ENCODE results near the gene KRTAP15-1. TPM values are rescaled to one million over a fixed set of nuclear protein-coding genes. Genes with fewer than 3 reads are reported as not detected.

KRTAP15-1 gene, protein sequence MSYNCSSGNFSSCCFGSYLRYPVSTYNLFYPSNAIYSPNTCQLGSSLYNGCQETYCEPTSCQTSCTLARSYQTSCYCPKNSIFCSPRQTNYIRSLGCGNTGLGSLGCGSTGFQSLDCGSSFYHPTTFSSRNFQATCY
- not detected in 2 replicates for total RNA-seq
- polyA plus RNA-seq (2012): not detected

DNA sequence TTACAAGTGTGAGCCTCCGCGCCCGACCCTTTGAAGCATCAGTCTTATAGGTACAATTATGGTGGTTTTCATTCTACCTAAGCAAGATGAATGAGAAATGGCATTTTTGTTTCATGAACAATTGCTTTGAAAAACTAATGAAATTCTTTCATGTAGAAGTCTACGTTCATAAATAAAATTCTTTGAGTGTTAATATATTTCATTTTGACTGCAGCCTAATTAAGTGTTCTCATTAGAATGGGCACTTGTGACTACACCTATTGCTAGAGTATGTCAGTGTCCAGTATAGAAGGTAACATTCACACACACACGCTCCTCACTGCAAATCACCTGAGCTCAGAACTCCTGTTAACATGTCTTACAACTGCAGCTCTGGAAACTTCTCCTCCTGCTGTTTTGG lies at the start of gene KRTAP15-1:
Gene KRTAP15-1, plus strand, starts transcription at position 301 of the 400 bp plus-strand sequence. Its CDS starts 53 bp downstream, at position 354.
- no peak for DNase-seq (ENCODE audit: low read depth)

- DNase-seq (ENCODE audit: low read depth): no peak
These were observed 48.5 kb upstream of the KRTAP15-1 start for GRCh38 chr21:30391492-30392025.

DNA sequence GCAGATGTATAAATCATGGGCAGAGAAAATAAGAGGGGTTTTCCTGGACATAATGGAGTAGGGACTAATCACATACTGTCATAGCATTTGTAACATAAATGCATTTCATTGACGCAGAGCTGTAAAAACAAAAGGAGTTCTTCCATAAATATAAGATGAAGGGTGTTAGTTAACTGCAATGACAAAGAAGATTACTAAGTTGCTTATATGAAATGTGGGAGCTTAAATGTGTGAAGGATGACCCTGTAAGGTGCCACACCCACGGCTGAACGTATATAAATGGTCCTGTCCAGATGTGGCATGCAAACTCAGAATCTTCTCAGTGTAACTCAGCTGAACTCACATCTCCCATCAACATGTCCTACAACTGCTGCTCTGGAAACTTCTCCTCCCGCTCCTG lies 44.3 kb upstream of the KRTAP15-1 start, which contains the start of gene KRTAP13-1:
Gene KRTAP13-1, plus strand, starts transcription at position 301 of the 400 bp plus-strand sequence. Its CDS starts 56 bp downstream, at position 357.
- no peak for DNase-seq (ENCODE audit: low read depth)

- no peak for DNase-seq (ENCODE audit: low read depth)
These were observed 31.1 kb upstream of the KRTAP15-1 start for GRCh38 chr21:30408782-30409494.

DNA sequence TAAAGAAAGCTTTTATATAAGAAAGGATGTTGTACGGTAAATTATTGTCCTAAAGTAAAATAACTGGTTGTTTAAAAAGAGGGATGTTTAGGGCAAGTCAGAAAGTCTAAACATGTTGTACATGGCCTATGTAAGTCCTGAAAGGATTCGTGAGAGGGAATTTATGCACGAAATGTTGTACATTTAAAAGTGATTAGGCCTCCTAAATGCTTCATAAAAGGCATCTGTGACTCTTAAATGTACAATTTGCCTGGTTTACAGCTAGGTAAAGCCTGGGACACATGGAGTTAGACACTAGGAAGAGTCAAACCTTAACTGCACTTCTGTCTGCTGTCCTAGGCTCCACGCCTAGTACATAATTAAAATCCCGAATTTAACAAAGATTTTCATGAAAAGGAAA lies 24.1 kb upstream of the KRTAP15-1 start:
- DNase-seq (ENCODE audit: low read depth): no peak

GRCh38 chr21:30425826-30426225 lies 14.2 kb upstream of the KRTAP15-1 start, which contains the start of gene KRTAP13-3:
Gene KRTAP13-3, minus strand, starts transcription at chr21:30425926. Its CDS starts 14 bp downstream, at chr21:30425912.
- no peak for DNase-seq (ENCODE audit: low read depth)

DNA sequence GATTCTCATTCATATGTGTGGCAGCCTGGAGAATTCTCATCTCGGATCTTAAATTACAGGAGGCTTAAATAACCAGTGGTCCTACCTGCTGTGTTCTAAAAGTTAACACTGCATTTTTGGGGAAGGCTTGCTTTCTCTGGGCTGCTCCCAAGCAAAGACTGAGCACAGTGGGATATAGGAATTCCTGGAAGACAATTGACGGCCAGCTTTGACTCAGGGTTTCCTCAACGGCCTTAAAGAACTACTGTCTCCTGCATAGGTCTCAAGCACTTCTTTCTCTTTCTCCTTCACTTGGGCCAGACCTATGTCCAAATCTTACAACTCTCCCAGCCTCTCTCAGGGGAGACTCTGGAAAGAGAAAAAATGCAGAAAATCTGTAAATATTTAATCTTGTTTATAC lies 13.3 kb upstream of the KRTAP15-1 start:
- no peak for DNase-seq (ENCODE audit: low read depth)

DNA sequence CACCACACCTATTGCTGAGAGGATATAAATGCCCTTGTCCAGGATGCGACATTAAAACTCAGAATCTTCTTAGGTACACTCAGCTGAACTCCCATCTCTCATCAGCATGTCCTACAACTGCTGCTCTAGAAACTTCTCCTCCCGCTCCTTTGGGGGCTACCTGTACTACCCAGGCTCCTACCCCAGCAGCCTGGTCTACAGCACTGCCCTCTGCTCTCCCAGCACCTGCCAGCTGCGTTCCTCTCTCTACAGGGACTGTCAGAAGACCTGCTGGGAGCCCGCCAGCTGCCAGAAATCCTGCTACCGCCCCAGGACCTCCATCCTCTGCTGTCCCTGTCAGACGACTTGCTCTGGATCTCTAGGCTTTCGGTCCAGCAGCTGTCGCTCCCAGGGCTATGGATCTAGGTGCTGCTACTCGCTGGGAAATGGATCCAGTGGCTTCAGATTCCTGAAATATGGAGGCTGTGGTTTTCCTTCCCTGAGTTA lies 9.9 kb upstream of the KRTAP15-1 start, which contains the start of gene KRTAP13-4:
Gene KRTAP13-4, plus strand, starts transcription at position 51 of the 486 bp plus-strand sequence. Its CDS starts 56 bp downstream, at position 107.
- no peak for DNase-seq (ENCODE audit: low read depth)

GRCh38 chr21:30434033-30434631 lies 5.9 kb upstream of the KRTAP15-1 start:
- DNase-seq (ENCODE audit: low read depth): no peak

DNA sequence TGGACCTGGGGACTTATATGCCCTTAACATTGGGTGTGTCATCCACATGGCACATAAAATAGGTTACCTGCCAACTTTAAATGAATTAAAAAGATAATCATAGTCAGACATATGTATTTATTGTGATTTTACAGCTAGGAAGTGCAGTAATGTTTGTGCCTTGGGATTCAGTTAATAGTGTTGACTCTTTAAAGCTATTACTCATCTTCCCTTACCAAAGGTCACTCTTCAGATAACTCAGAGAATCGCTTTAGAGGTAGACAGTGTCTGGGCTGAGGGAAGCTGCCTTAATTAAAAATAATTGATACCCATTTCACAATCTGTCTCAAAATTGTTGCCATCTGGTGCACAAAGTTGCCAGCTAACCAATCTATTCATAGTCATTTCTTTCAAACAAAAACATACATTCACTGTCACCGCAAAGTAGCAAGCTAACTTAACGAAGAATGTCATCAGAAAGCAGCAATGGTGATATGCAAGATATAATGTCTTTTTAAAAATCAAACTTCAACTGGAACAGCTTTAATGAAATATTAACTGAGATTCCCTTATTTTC lies 3.0 kb upstream of the KRTAP15-1 start:
- DNase-seq (ENCODE audit: low read depth): no peak

GRCh38 chr21:30443226-30443625 lies 3.2 kb downstream of the KRTAP15-1 start:
- no peak for DNase-seq (ENCODE audit: low read depth)

GRCh38 chr21:30444204-30444603 lies 4.1 kb downstream of the KRTAP15-1 start:
- DNase-seq (ENCODE audit: low read depth): no peak

DNA sequence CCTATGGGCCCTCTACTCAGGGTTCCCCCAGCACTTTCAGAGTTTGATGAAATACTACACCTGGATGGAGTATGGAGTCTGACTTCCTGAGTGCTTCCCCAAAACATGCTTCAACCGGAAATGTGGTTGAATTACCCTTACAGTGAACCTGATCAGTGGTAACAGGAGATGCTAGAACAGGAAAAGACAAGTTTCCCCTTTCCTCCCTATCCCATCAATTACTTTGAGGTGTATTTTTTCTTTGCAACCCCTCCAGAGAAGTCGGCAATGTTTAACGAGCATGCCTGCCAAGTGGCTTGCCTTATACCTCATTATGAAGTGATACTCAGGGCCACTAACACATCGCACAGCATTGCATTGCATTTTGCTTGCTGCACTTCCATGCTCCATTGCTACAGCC lies 7.0 kb downstream of the KRTAP15-1 start:
- DNase-seq (ENCODE audit: low read depth): no peak

GRCh38 chr21:30448514-30448913 lies 8.4 kb downstream of the KRTAP15-1 start:
- DNase-seq (ENCODE audit: low read depth): no peak

- no peak for DNase-seq (ENCODE audit: low read depth)
These were observed 23.6 kb downstream of the KRTAP15-1 start for GRCh38 chr21:30463713-30464112.

GRCh38 chr21:30468900-30469714 lies 29.0 kb downstream of the KRTAP15-1 start:
- DNase-seq (ENCODE audit: low read depth): no peak

DNA sequence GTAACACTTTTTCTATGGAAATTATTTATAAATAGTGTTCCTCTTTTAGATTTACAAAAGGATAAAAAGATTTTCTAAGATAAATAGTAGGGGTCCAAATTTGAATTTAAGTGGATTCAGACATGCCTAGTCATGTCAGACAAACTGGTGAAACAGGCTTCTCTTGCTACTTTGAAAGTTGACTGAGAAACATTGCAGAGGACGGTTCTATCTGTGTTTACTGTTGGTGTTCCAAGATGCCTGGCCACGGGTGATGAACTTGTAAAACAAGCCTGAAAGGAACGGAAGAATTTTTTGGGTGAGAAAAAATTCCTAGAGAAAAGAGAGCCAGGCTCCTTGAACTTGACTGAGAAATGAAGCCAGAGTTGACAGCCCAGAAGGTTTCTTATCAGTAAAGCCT lies 37.9 kb downstream of the KRTAP15-1 start:
- no peak for DNase-seq (ENCODE audit: low read depth)

DNA sequence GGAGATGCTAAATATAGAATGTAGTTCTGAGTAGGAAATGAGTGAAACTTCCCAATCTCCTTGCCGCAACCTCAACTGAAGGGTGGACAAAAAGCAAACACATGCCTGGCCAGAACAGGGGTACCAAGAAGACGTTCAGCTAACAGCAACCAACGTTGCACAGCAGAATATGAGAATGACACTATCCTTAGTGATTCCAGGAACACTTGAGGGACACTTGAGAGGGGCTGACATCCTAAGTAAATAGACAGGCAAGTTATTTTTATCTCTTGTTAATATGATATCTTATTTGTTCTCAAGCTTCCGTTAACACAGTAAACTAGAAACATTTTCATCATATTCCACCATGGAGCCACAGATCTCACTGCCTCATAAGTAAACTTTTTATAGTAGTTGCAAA lies 39.2 kb downstream of the KRTAP15-1 start:
- DNase-seq (ENCODE audit: low read depth): no peak

- DNase-seq (ENCODE audit: low read depth): no peak
These were observed 40.1 kb downstream of the KRTAP15-1 start, which contains the start of gene KRTAP19-1 for GRCh38 chr21:30480145-30480544. Gene KRTAP19-1, minus strand, starts transcription at chr21:30480367. Its CDS starts 50 bp downstream, at chr21:30480317.

- DNase-seq (ENCODE audit: low read depth): no peak
These were observed 42.1 kb downstream of the KRTAP15-1 start for GRCh38 chr21:30482130-30482529.

Data from myocyte (in vitro differentiated cells).